GM12878 (cell line): ENCODE measurements around the gene SYN1. TPM values are rescaled to one million over a fixed set of nuclear protein-coding genes. Genes with fewer than 3 reads are reported as not detected.

Experiments used
- ATAC-seq: fragments of 200-7000 bp; cut with Tn5 transposase; 3 replicates; pipeline ENCODE4 v1.9.1; 2020; ENCODE audit warnings: mild to moderate bottlenecking, moderate library complexity
- BruUV-seq: library from RNA; stranded (reverse); fragments of 400-500 nt; replicated peaks from 2 replicates; lab custom pipeline; 2021; lab: Mats Ljungman, UMichigan
- CTCF ChIA-PET: fragments of 300-600 bp; sonication (Branson Sonifier 250); formaldehyde crosslinking; extraction: SDS; loops from one replicate; lab custom pipeline; 2021; ENCODE audit warnings: inconsistent platforms; lab: Yijun Ruan, JAX
- POLR2A ChIA-PET: fragments of 350-600 bp; formaldehyde crosslinking; extraction: SDS; loops from one replicate; lab custom pipeline; 2021; ENCODE audit warnings: inconsistent platforms; lab: Charles Lee
- RAD21 ChIA-PET: fragments of 300-600 bp; sonication (Branson Sonifier 250); formaldehyde crosslinking; loops from one replicate; lab custom pipeline; 2023; ENCODE audit warnings: antibody characterized with exemption; ENCODE audit not compliant: unreplicated experiment; lab: Charles Lee
- SMC1A ChIA-PET: fragments of 300-600 bp; sonication (Branson Sonifier 250); formaldehyde crosslinking; loops from one replicate; lab custom pipeline; 2023; ENCODE audit not compliant: unreplicated experiment, uncharacterized antibody; lab: Charles Lee
- DNase-seq: peaks from one replicate; pipeline ENCODE4 v3.0.0-alpha.2; 2011; ENCODE audit warnings: low read depth, low spot score
- FAIRE-seq: peaks from 3 replicates; lab custom pipeline; 2011; peaks lifted over from hg19 to GRCh38; lab: Jason Lieb, UNC
- H2AFZ ChIP-seq: 2 replicates; pipeline ENCODE4 v1.6.0; 2011; ENCODE audit warnings: low read depth, low read length, control low read depth; ENCODE audit not compliant: control insufficient read depth
- H3K27ac ChIP-seq: 2 replicates; pipeline ENCODE4 v1.5.1; 2011; ENCODE audit warnings: control low read depth; ENCODE audit not compliant: control insufficient read depth, insufficient read depth
- H3K27me3 ChIP-seq, 2 experiments: replicated peaks in 1 of 2; 2 replicates each; pipeline versions ENCODE4 v1.6.0 to v1.6.1; 2011; ENCODE audit warnings: low read length in 1 of 2; ENCODE audit not compliant: control insufficient read depth in 2 of 2, insufficient read depth in 2 of 2
- H3K36me3 ChIP-seq, 2 experiments: 2 replicates each; pipeline ENCODE4 v1.5.1; 2011; ENCODE audit warnings: low read length in 1 of 2; ENCODE audit not compliant: control insufficient read depth in 2 of 2, insufficient read depth in 2 of 2
- H3K4me1 ChIP-seq: 2 replicates; pipeline ENCODE4 v1.6.1; 2011; ENCODE audit warnings: mild to moderate bottlenecking, low read length, moderate library complexity, mixed read lengths; ENCODE audit not compliant: control insufficient read depth, insufficient read depth
- H3K4me2 ChIP-seq: 2 replicates; pipeline ENCODE4 v1.6.0; 2011; ENCODE audit warnings: control low read depth; ENCODE audit not compliant: control insufficient read depth, insufficient read depth
- H3K4me3 ChIP-seq: fragments of 200-600 bp; sonication (generic); 2 replicates; pipeline ENCODE4 v1.5.1; 2016
- H3K79me2 ChIP-seq: 2 replicates; pipeline ENCODE4 v1.6.0; 2011; ENCODE audit warnings: low read length; ENCODE audit not compliant: control insufficient read depth, insufficient read depth
- H3K9ac ChIP-seq: 2 replicates; pipeline ENCODE4 v1.8.0; 2011; ENCODE audit warnings: low read length, control low read depth, mixed read lengths; ENCODE audit not compliant: control insufficient read depth, insufficient read depth
- H3K9me3 ChIP-seq: replicated peaks from 3 replicates; pipeline ENCODE4 v1.5.1; 2011; ENCODE audit warnings: mild to moderate bottlenecking, low read length; ENCODE audit not compliant: control insufficient read depth, insufficient read depth
- H4K20me1 ChIP-seq: 2 replicates; pipeline ENCODE4 v1.6.0; 2011; ENCODE audit not compliant: control insufficient read depth, insufficient read depth
- ATF7 ChIP-seq: fragments of 450-650 bp; IDR thresholded peaks from 2 replicates; pipeline ENCODE4 v1.6.1; 2016; ENCODE audit warnings: low read depth, mild to moderate bottlenecking
- BHLHE40 ChIP-seq, 2 experiments: fragments of 450-650 bp in 1 of 2; IDR thresholded peaks; 2 replicates each; pipeline ENCODE4 v1.6.1; 2011 to 2017; ENCODE audit warnings: low read depth in 2 of 2, borderline replicate concordance in 1 of 2, improper control_type of control experiment in 1 of 2, low read length in 1 of 2, mild to moderate bottlenecking in 1 of 2
- CHD1 ChIP-seq: IDR thresholded peaks from 2 replicates; pipeline ENCODE4 v1.6.1; 2012; ENCODE audit warnings: low read depth, low read length, improper control_type of control experiment
- CHD4 ChIP-seq: fragments of 200-600 bp; sonication (generic); IDR thresholded peaks from 2 replicates; pipeline ENCODE4 v1.6.1; 2016; ENCODE audit warnings: mild to moderate bottlenecking
- EGR1 ChIP-seq, 2 experiments: IDR thresholded peaks; 1 replicate in 1 of 2; 2 replicates in 1 of 2; pipeline ENCODE4 v1.6.1; 2011 to 2012; ENCODE audit warnings: low read depth in 2 of 2, low read length in 2 of 2, borderline replicate concordance in 1 of 2, mild to moderate bottlenecking in 1 of 2, moderate library complexity in 1 of 2
- ETV6 ChIP-seq, 2 experiments: fragments of 450-650 bp in 1 of 2; IDR thresholded peaks in 1 of 2; conservative IDR thresholded peaks in 1 of 2; 2 replicates each; pipeline ENCODE4 v1.6.1; 2014; ENCODE audit warnings: antibody characterized with exemption in 1 of 2, borderline replicate concordance in 1 of 2, low read depth in 1 of 2, mild to moderate bottlenecking in 1 of 2, moderate library complexity in 1 of 2
- FOXM1 ChIP-seq: IDR thresholded peaks from 2 replicates; pipeline ENCODE4 v1.6.1; 2012; ENCODE audit warnings: low read depth, mild to moderate bottlenecking, inconsistent platforms, low read length, moderate library complexity
- GATAD2B ChIP-seq: fragments of 450-650 bp; conservative IDR thresholded peaks from 2 replicates; pipeline ENCODE4 v1.6.1; 2017; ENCODE audit warnings: low read depth, mild to moderate bottlenecking, moderate library complexity
- HSF1 ChIP-seq: fragments of 150-350 bp; IDR thresholded peaks from 2 replicates; pipeline ENCODE4 v1.6.1; 2014; ENCODE audit warnings: mild to moderate bottlenecking, low read depth, low read length
- JUNB ChIP-seq: IDR thresholded peaks from 2 replicates; pipeline ENCODE4 v1.6.1; 2016; ENCODE audit warnings: antibody characterized with exemption, mild to moderate bottlenecking
- MTA2 ChIP-seq: fragments of 450-650 bp; IDR thresholded peaks from 2 replicates; pipeline ENCODE4 v1.6.1; 2016; ENCODE audit warnings: low read depth, mild to moderate bottlenecking, moderate library complexity
- MTA3 ChIP-seq: IDR thresholded peaks from 2 replicates; pipeline ENCODE4 v1.6.1; 2012; ENCODE audit warnings: low read length, inconsistent platforms, borderline replicate concordance
- MXI1 ChIP-seq: fragments of 150-350 bp; IDR thresholded peaks from 2 replicates; pipeline ENCODE4 v1.6.1; 2011; ENCODE audit warnings: low read depth, mild to moderate bottlenecking, inconsistent platforms, low read length, improper control_type of control experiment
- NFYB ChIP-seq: IDR thresholded peaks from 2 replicates; pipeline ENCODE4 v1.6.1; 2011; ENCODE audit warnings: low read depth, mild to moderate bottlenecking, low read length, improper control_type of control experiment, moderate library complexity; ENCODE audit not compliant: insufficient read depth
- SMARCA5 ChIP-seq: fragments of 450-650 bp; IDR thresholded peaks from 2 replicates; pipeline ENCODE4 v1.6.1; 2017; ENCODE audit warnings: mild to moderate bottlenecking
- TBL1XR1 ChIP-seq: IDR thresholded peaks from 2 replicates; pipeline ENCODE4 v1.6.1; 2012; ENCODE audit warnings: low read depth, low read length, improper control_type of control experiment
- ZNF687 ChIP-seq: fragments of 450-650 bp; IDR thresholded peaks from 2 replicates; pipeline ENCODE4 v1.6.1; 2017; ENCODE audit warnings: mild to moderate bottlenecking, moderate library complexity
- WGBS: methylation state at CpG from one replicate; pipeline ENCODE4 v1.1.6; 2016; ENCODE audit warnings: low lambda C conversion rate; ENCODE audit not compliant: insufficient replicate concordance, insufficient coverage; ENCODE audit errors: missing lambda C conversion rate; 5-methylcytosine and 5-hydroxymethylcytosine counted together
- in situ Hi-C: fragments of 300-500 bp; cut with MboI; formaldehyde crosslinking; loops from 9 replicates; pipeline ENCODE4 v1.14.3; 2018; ENCODE audit warnings: mixed read lengths
- intact Hi-C: fragments of 100-400 bp; cut with micrococcal nuclease; formaldehyde crosslinking; loops from one replicate; pipeline ENCODE4 v1.14.2; 2022; ENCODE audit not compliant: unreplicated experiment
- polyA plus RNA-seq, 11 experiments: library from polyadenylated mRNA; depleted of rRNA in 4 of 11; unstranded in 6 of 11; stranded (reverse) in 5 of 11; fragments of >200 nt; fragmentation: Nextera tagmentation in 4 of 11; fragmentation: Illumina TruSeq in 1 of 11; extraction: Ambion mirVana in 4 of 11; extraction: Trizol in 1 of 11; gene quantifications; 1 replicate in 1 of 11; 2 replicates in 10 of 11; pipeline versions ENCODE4 v1.2.1 to v1.2.3, GENCODE V29; 2011 to 2016; ENCODE audit warnings: inconsistent platforms in 2 of 11, missing spikeins in 2 of 11, low read depth in 1 of 11
- total RNA-seq, 4 experiments: library from RNA; depleted of rRNA in 3 of 4; stranded (reverse); fragments of >200 nt in 3 of 4; fragmentation: Illumina TruSeq in 1 of 4; extraction: Trizol in 1 of 4; gene quantifications; 2 replicates each; pipeline versions ENCODE4 v1.2.1 to v1.2.3, GENCODE V29; 2013 to 2021

The SYN1 gene
- total and polyA plus RNA-seq, 10 of the 15 experiments (the other 5 are each of a cell fraction or from before 2014, with no cell fraction given), result 0.09 to 0.57 (median 0.16) TPM; not detected in 3

- Histone ChIP-seq H3K4me1 (peaks cover 28% of the 10 kb centered on the region), H3K9me3 (no peaks in the 10 kb centered on the region), H4K20me1 (no peaks in the 10 kb centered on the region), H3K36me3 (peaks cover 0 to 4% of the 10 kb centered on the region in 2 experiments; a peak in 3 of 4 replicates), H3K27me3 (no peaks in the 10 kb centered on the region), H2AFZ (no peak overlapping the region), H3K9ac (no peak overlapping the region), H3K4me3 (no peak overlapping the region), H3K79me2 (no peaks in the 10 kb centered on the region), H3K27ac (peak overlapping the region; percentile 87), H3K4me2 (no peak overlapping the region)
- FAIRE-seq (no peak), ATAC-seq (no peak; the same call in 2 of the 3 replicates), DNase-seq (no peak)
- WGBS, result 53% methylated on average over 14 of the region's 14 CpGs
- in situ Hi-C loops, result no loop called here
- ChIA-PET RAD21 (interaction anchor here (1.5 to 2.1 kb wide), 2 partner anchors 10 to 14 kb away, joined by 5 to 6 read pairs; no protein-coding TSS in a partner anchor), POLR2A (interaction anchor here (0.9 kb wide), 2 partner anchors 10 to 67 kb away, joined by 3 to 4 read pairs; no protein-coding TSS in a partner anchor), CTCF (interaction anchor here (0.5 to 0.9 kb wide), 3 partner anchors 9 to 251 kb away, joined by 3 to 5 read pairs (median 3); no protein-coding TSS in a partner anchor), SMC1A (interaction anchor here (0.6 to 1.4 kb wide), 4 partner anchors 9 to 416 kb away, joined by 3 to 4 read pairs (median 4); no protein-coding TSS in a partner anchor)
- no TSS peak for BruUV-seq
- intact Hi-C loops, result loop anchor here (10.0 kb wide), 1 partner anchor 149 kb away; the partner anchor contains the start of gene ZNF41
- no peak for TF ChIP-seq JUNB
- TF ChIP-seq EGR1 (IDR thresholded peaks at IDR 0.05; ENCODE audit: borderline replicate concordance in 1 of 2, low read depth in 2 of 2, low read length in 2 of 2), result peak in 1 of 2 experiments; percentile 41; a peak in 1 of 3 replicates
- no peak for TF ChIP-seq SMARCA5
- TF ChIP-seq TBL1XR1, result no peak
- peak; percentile 85 to 87 for TF ChIP-seq BHLHE40 (IDR thresholded peaks at IDR 0.05; ENCODE audit: borderline replicate concordance in 1 of 2, low read depth in 2 of 2, low read length in 1 of 2)
- TF ChIP-seq CHD1, result no peak
- TF ChIP-seq CHD4, result no peak
- no peak for TF ChIP-seq MXI1
- 0 out of 2 replicates have a peak, but pooled peaks have one; percentile 22 for TF ChIP-seq FOXM1
- TF ChIP-seq ETV6 (conservative IDR thresholded peaks at IDR 0.05 in 1 of 2, IDR thresholded peaks at IDR 0.05 in 1 of 2; ENCODE audit: borderline replicate concordance in 1 of 2, low read depth in 1 of 2), result no peak
- TF ChIP-seq ATF7, result peak; percentile 89
- no peak for TF ChIP-seq NFYB
- no peak for TF ChIP-seq HSF1
- peak; percentile 23; the same call in 1 of the 2 replicates for TF ChIP-seq MTA2
- peak; percentile 67 for TF ChIP-seq ZNF687
- TF ChIP-seq MTA3, result 0 out of 2 replicates have a peak, but pooled peaks have one; percentile 13
- TF ChIP-seq GATAD2B, result peak; percentile 99
Observed at GRCh38 chrX:47633689-47634590, 14.3 kb upstream of the SYN1 start.
